Fibroblast of lung (primary cell): ENCODE results near the gene SPATA46.

Source experiments
- EZH2 ChIP-seq: IDR thresholded peaks from 2 replicates; pipeline ENCODE4 v1.5.1; 2012; ENCODE audit warnings: low read length, control low read depth, mild to moderate bottlenecking; ENCODE audit errors: missing control alignments
- TF ChIP-seq, protein P1 (sequence below), 2 donors: IDR thresholded peaks in 1 of 2; conservative IDR thresholded peaks in 1 of 2; 1 replicate in 1 of 2; 2 replicates in 1 of 2; pipeline ENCODE4 v1.5.1; 2011 to 2012; ENCODE audit warnings: low read length in 2 of 2, control low read depth in 1 of 2, inconsistent platforms in 1 of 2, low read depth in 1 of 2, mild to moderate bottlenecking in 1 of 2

DNA sequence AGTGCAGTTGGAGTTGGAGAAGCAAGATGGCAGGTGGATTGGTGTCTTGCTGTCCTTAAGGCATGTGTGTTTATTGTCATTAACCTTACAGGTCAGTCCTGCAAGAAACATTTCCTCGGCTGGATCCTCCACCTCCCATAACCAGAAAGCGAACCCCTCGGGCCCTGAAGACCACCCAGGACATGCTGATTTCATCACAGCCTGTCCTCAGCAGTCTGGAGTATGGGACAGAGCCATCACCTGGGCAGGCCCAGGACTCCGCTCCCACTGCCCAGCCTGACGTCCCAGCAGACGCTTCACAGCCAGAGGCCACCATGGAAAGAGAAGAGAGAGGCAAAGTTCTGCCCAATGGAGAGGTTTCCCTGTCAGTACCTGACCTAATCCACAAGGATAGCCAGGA, 6.4 kb upstream of the SPATA46 start:
- TF ChIP-seq, protein P1, sequence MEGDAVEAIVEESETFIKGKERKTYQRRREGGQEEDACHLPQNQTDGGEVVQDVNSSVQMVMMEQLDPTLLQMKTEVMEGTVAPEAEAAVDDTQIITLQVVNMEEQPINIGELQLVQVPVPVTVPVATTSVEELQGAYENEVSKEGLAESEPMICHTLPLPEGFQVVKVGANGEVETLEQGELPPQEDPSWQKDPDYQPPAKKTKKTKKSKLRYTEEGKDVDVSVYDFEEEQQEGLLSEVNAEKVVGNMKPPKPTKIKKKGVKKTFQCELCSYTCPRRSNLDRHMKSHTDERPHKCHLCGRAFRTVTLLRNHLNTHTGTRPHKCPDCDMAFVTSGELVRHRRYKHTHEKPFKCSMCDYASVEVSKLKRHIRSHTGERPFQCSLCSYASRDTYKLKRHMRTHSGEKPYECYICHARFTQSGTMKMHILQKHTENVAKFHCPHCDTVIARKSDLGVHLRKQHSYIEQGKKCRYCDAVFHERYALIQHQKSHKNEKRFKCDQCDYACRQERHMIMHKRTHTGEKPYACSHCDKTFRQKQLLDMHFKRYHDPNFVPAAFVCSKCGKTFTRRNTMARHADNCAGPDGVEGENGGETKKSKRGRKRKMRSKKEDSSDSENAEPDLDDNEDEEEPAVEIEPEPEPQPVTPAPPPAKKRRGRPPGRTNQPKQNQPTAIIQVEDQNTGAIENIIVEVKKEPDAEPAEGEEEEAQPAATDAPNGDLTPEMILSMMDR (conservative IDR thresholded peaks at IDR 0.05 in 1 of 2, IDR thresholded peaks at IDR 0.05 in 1 of 2; ENCODE audit: low read depth in 1 of 2, low read length in 2 of 2) = no peak
- TF ChIP-seq EZH2 = no peak
